GM23338 (cell line): Measurements from ENCODE around the gene PLA1A. TPM values are rescaled to one million over a fixed set of nuclear protein-coding genes. Genes with fewer than 3 reads are reported as not detected.

Experiments used
- ATAC-seq: fragments of 200-7000 bp; cut with Tn5 transposase; 3 replicates; pipeline ENCODE4 v1.9.1; 2020
- DNase-seq: peaks from one replicate; pipeline ENCODE4 v3.0.0-alpha.2; 2015; ENCODE audit warnings: low spot score
- H2AFZ ChIP-seq: fragments of 200-600 bp; sonication (generic); 2 replicates; pipeline ENCODE4 v1.8.0; 2016; ENCODE audit warnings: antibody characterized with exemption, mild to moderate bottlenecking, moderate library complexity
- H3F3A ChIP-seq: fragments of 200-600 bp; sonication (generic); replicated peaks from 2 replicates; pipeline ENCODE4 v1.8.0; 2017; ENCODE audit warnings: antibody characterized with exemption, mixed run types, low read depth
- H3K27ac ChIP-seq: fragments of 200-600 bp; sonication (generic); 2 replicates; pipeline ENCODE4 v1.6.1; 2016; ENCODE audit warnings: low read depth
- H3K27me3 ChIP-seq: fragments of 200-600 bp; sonication (generic); 2 replicates; pipeline ENCODE4 v1.8.0; 2016; ENCODE audit warnings: mild to moderate bottlenecking, mixed run types, moderate library complexity; ENCODE audit not compliant: insufficient read depth
- H3K36me3 ChIP-seq: fragments of 200-600 bp; sonication (generic); 2 replicates; pipeline ENCODE4 v1.8.0; 2016; ENCODE audit warnings: mild to moderate bottlenecking; ENCODE audit not compliant: insufficient read depth
- H3K4me1 ChIP-seq: fragments of 200-600 bp; sonication (generic); 2 replicates; pipeline ENCODE4 v1.8.0; 2016; ENCODE audit warnings: mild to moderate bottlenecking, moderate library complexity; ENCODE audit not compliant: insufficient read depth
- H3K4me2 ChIP-seq: fragments of 200-600 bp; sonication (generic); 2 replicates; pipeline ENCODE4 v1.7.1; 2017; ENCODE audit warnings: mixed run types
- H3K4me3 ChIP-seq: fragments of 200-600 bp; sonication (generic); 2 replicates; pipeline ENCODE4 v1.6.1; 2016; ENCODE audit warnings: mixed run types
- H3K79me2 ChIP-seq: fragments of 200-600 bp; sonication (generic); replicated peaks from 2 replicates; pipeline ENCODE4 v1.8.0; 2017; ENCODE audit warnings: mild to moderate bottlenecking; ENCODE audit not compliant: insufficient read depth
- H3K9me2 ChIP-seq: fragments of 200-600 bp; sonication (generic); 2 replicates; pipeline ENCODE4 v1.8.0; 2017; ENCODE audit not compliant: insufficient read depth
- H4K20me1 ChIP-seq: fragments of 200-600 bp; sonication (generic); replicated peaks from 2 replicates; pipeline ENCODE4 v1.8.0; 2017; ENCODE audit warnings: mild to moderate bottlenecking; ENCODE audit not compliant: insufficient read depth
- H3K27ac Mint-ChIP-seq: 2 replicates; pipeline ENCODE4 v1.8.0; 2020; ENCODE audit warnings: inconsistent platforms, mild to moderate bottlenecking, moderate library complexity, mixed read lengths
- H3K27me3 Mint-ChIP-seq: 3 replicates; pipeline ENCODE4 v1.8.0; 2022; ENCODE audit warnings: low read depth, mild to moderate bottlenecking, moderate library complexity, mixed read lengths, inconsistent platforms; ENCODE audit not compliant: insufficient read depth, poor library complexity
- H3K36me3 Mint-ChIP-seq: 3 replicates; pipeline ENCODE4 v1.8.0; 2021; ENCODE audit warnings: low read depth, mild to moderate bottlenecking, inconsistent platforms, moderate library complexity, mixed read lengths
- H3K4me1 Mint-ChIP-seq: 3 replicates; pipeline ENCODE4 v1.8.0; 2020; ENCODE audit warnings: mild to moderate bottlenecking, inconsistent platforms, mixed read lengths
- H3K4me3 Mint-ChIP-seq: 3 replicates; pipeline ENCODE4 v1.8.0; 2021; ENCODE audit warnings: moderate library complexity, mild to moderate bottlenecking, inconsistent platforms, mixed read lengths
- H3K9me3 Mint-ChIP-seq: 3 replicates; pipeline ENCODE4 v1.8.0; 2020; ENCODE audit warnings: moderate library complexity, mild to moderate bottlenecking, inconsistent platforms, mixed read lengths
- CREB1 ChIP-seq: fragments of 250-450 bp; sonication (Bioruptor Pico); IDR thresholded peaks from 2 replicates; pipeline ENCODE4 v1.5.0; 2020; ENCODE audit warnings: low read depth, mild to moderate bottlenecking, moderate library complexity
- CTCF ChIP-seq, 2 experiments: fragments of 200-600 bp in 1 of 2; sonication (generic) in 1 of 2; conservative IDR thresholded peaks; 2 replicates each; pipeline versions ENCODE4 v1.5.1 to v1.6.1; 2016 to 2017; ENCODE audit warnings: antibody characterized with exemption in 2 of 2, low read depth in 2 of 2, mild to moderate bottlenecking in 2 of 2, moderate library complexity in 1 of 2
- ETS1 ChIP-seq: IDR thresholded peaks from 2 replicates; pipeline ENCODE4 v1.6.1; 2016; ENCODE audit warnings: antibody characterized with exemption
- EZH2 ChIP-seq: fragments of 200-600 bp; sonication (generic); IDR thresholded peaks from one replicate; pipeline ENCODE4 v1.8.0; 2017; ENCODE audit warnings: antibody characterized with exemption, mild to moderate bottlenecking, low read depth; ENCODE audit not compliant: unreplicated experiment
- EZH2phosphoT487 ChIP-seq: fragments of 200-600 bp; sonication (generic); IDR thresholded peaks from one replicate; pipeline ENCODE4 v1.8.1; 2018; ENCODE audit warnings: antibody characterized with exemption; ENCODE audit not compliant: unreplicated experiment
- JUNB ChIP-seq: IDR thresholded peaks from one replicate; pipeline ENCODE4 v1.6.1; 2016; ENCODE audit warnings: antibody characterized with exemption; ENCODE audit not compliant: unreplicated experiment
- NANOG ChIP-seq: IDR thresholded peaks from 2 replicates; pipeline ENCODE4 v1.6.1; 2016; ENCODE audit warnings: antibody characterized with exemption, borderline replicate concordance
- POLR2AphosphoS5 ChIP-seq: IDR thresholded peaks from 2 replicates; pipeline ENCODE4 v1.6.1; 2016; ENCODE audit warnings: antibody characterized with exemption, low read depth
- REST ChIP-seq: IDR thresholded peaks from one replicate; pipeline ENCODE4 v1.6.1; 2018; ENCODE audit warnings: antibody characterized with exemption; ENCODE audit not compliant: unreplicated experiment
- STAT1 ChIP-seq: IDR thresholded peaks from one replicate; pipeline ENCODE4 v1.6.1; 2016; ENCODE audit warnings: antibody characterized with exemption; ENCODE audit not compliant: unreplicated experiment
- ZNF114 ChIP-seq: fragments of 250-450 bp; sonication (Bioruptor Pico); IDR thresholded peaks from 2 replicates; pipeline ENCODE4 v1.5.0; 2020; ENCODE audit warnings: mild to moderate bottlenecking, moderate library complexity
- ZNF331 ChIP-seq: fragments of 250-450 bp; sonication (Bioruptor Pico); IDR thresholded peaks from 2 replicates; pipeline ENCODE4 v1.5.0; 2020; ENCODE audit warnings: low read depth, mild to moderate bottlenecking, moderate library complexity
- ZNF462 ChIP-seq: fragments of 250-450 bp; sonication (Bioruptor Pico); IDR thresholded peaks from 2 replicates; pipeline ENCODE4 v1.5.0; 2020; ENCODE audit warnings: mild to moderate bottlenecking, moderate library complexity
- polyA plus RNA-seq: library from polyadenylated mRNA; unstranded; fragments of >200 nt; fragmentation: Nextera tagmentation; extraction: Ambion mirVana; gene quantifications from 2 replicates; pipeline ENCODE4 v1.2.1, GENCODE V29; 2016
- total RNA-seq: library from RNA; depleted of rRNA; stranded (reverse); fragments of >200 nt; shearing (Covaris generic); gene quantifications from 2 replicates; pipeline ENCODE4 v1.2.3, GENCODE V29; 2014

Gene PLA1A
- total and polyA plus RNA-seq, 2 experiments from 2014 or later: not detected

GRCh38 chr3:119630880-119631329 is 33.2 kb downstream of the PLA1A start:
- Histone ChIP-seq H3K36me3 (no peaks in the 10 kb centered on the region), H2AFZ (peak overlapping the region; percentile 86; the same call in 1 of the 2 replicates), H3K27ac (no peak overlapping the region), H3K4me1 (no peaks in the 10 kb centered on the region), H3K9me2 (no peaks in the 10 kb centered on the region), H3F3A (no peaks in the 10 kb centered on the region), H4K20me1 (no peaks in the 10 kb centered on the region), H3K4me3 (no peak overlapping the region), H3K4me2 (no peak overlapping the region), H3K79me2 (no peaks in the 10 kb centered on the region), H3K27me3 (no peaks in the 10 kb centered on the region)
- Mint-ChIP-seq H3K36me3 (no peaks in the 10 kb centered on the region), H3K27me3 (no peaks in the 10 kb centered on the region), H3K4me1 (peaks cover 13% of the 10 kb centered on the region; the same call in 2 of the 3 replicates), H3K9me3 (no peaks in the 10 kb centered on the region), H3K4me3 (no peak overlapping the region), H3K27ac (no peak overlapping the region)
- TF ChIP-seq CTCF (conservative IDR thresholded peaks at IDR 0.05; ENCODE audit: low read depth in 2 of 2): no peak
- TF ChIP-seq POLR2AphosphoS5: no peak
- no peak for TF ChIP-seq REST
- TF ChIP-seq CREB1 (CRISPR knock-in tag): no peak
- no peak for TF ChIP-seq ETS1
- TF ChIP-seq ZNF462 (CRISPR knock-in tag): no peak
- no peak for TF ChIP-seq JUNB
- no peak for TF ChIP-seq EZH2
- no peak for TF ChIP-seq STAT1
- no peak for TF ChIP-seq NANOG
- no peak for TF ChIP-seq ZNF331 (CRISPR knock-in tag)
- no peak for TF ChIP-seq ZNF114 (CRISPR knock-in tag)
- TF ChIP-seq EZH2phosphoT487: no peak
- DNase-seq (no peak), ATAC-seq (no peak)
